Measurements from ENCODE around the gene THADA. TPM values are rescaled to one million over a fixed set of nuclear protein-coding genes. Genes with fewer than 3 reads are reported as not detected.

The THADA gene
- total and polyA plus RNA-seq, 10 donors: 14.2 to 51.3 (median 40.0) TPM

- peak overlapping the region in 7 of 8 donors; percentile 1 to 91 (median 44) for H3K27ac ChIP-seq
Measured at GRCh38 chr2:43210467-43211303, 385.2 kb downstream of the THADA start.

GRCh38 chr2:43210125-43210466 lies 385.7 kb downstream of the THADA start:
- no peak overlapping the region for H3K4me3 ChIP-seq
- no peaks in the 10 kb centered on the region for H3K27me3 ChIP-seq (replicated peaks in 1 of 7)
- WGBS, 5 donors: 62 to 76% (median 73%) methylated on average over 6 of the region's 6 CpGs
- no peaks in the 10 kb centered on the region for H3K36me3 ChIP-seq
- no peaks in the 10 kb centered on the region for H3K9me3 ChIP-seq
- no peak for TF ChIP-seq POLR2AphosphoS5 (IDR thresholded peaks at IDR 0.05)
- TF ChIP-seq POLR2A (IDR thresholded peaks at IDR 0.05): no peak
- no peak for TF ChIP-seq CTCF (IDR thresholded peaks at IDR 0.05 in 8 of 11, conservative IDR thresholded peaks at IDR 0.05 in 3 of 11)
- peaks cover 0 to 78% (median 37%) of the 10 kb centered on the region in 6 donors for H3K4me1 ChIP-seq
- H3K27ac ChIP-seq: peak overlapping the region in 5 of 8 donors; percentile 1 to 91 (median 69)
- DNase-seq: no peak
- intact Hi-C loops (cut with DNase I; ENCODE audit: low total_unique reads): no loop called here

More at GRCh38 chr2:43210467-43211303, 385.2 kb downstream of the THADA start:
- H3K4me1 ChIP-seq: peaks cover 0 to 83% (median 39%) of the 10 kb centered on the region in 6 donors
- no peaks in the 10 kb centered on the region for H3K9me3 ChIP-seq
- H3K4me3 ChIP-seq: no peak overlapping the region
- TF ChIP-seq CTCF (IDR thresholded peaks at IDR 0.05 in 8 of 11, conservative IDR thresholded peaks at IDR 0.05 in 3 of 11) (no peak), POLR2AphosphoS5 (IDR thresholded peaks at IDR 0.05) (peak in 2 of 3 donors; percentile 38 to 62)
- DNase-seq: no peak
- no peaks in the 10 kb centered on the region for H3K36me3 ChIP-seq
- H3K27me3 ChIP-seq (replicated peaks in 1 of 7): no peaks in the 10 kb centered on the region
- intact Hi-C loops (cut with DNase I; ENCODE audit: low total_unique reads): no loop called here
- WGBS, 5 donors: 47 to 63% (median 53%) methylated on average over 23 of the region's 23 CpGs

GRCh38 chr2:43209204-43209717 lies 386.6 kb downstream of the THADA start:
- no peaks in the 10 kb centered on the region for H3K36me3 ChIP-seq
- H3K9me3 ChIP-seq: no peaks in the 10 kb centered on the region
- no peaks in the 10 kb centered on the region for H3K27me3 ChIP-seq (replicated peaks in 1 of 7)
- TF ChIP-seq CTCF (IDR thresholded peaks at IDR 0.05 in 8 of 11, conservative IDR thresholded peaks at IDR 0.05 in 3 of 11): no peak
- TF ChIP-seq POLR2AphosphoS5 (IDR thresholded peaks at IDR 0.05): no peak
- no peak for TF ChIP-seq POLR2A (IDR thresholded peaks at IDR 0.05)
- no peak for DNase-seq
- peaks cover 0 to 69% (median 33%) of the 10 kb centered on the region in 6 donors for H3K4me1 ChIP-seq
- 71 to 87% (median 83%) methylated on average over 5 of the region's 5 CpGs for WGBS, 5 donors
- peak overlapping the region in 1 of 8 donors; percentile 91 for H3K27ac ChIP-seq
- H3K4me3 ChIP-seq: no peak overlapping the region
- intact Hi-C loops (cut with DNase I; ENCODE audit: low total_unique reads): no loop called here
